Measurements from ENCODE around the gene ANXA8. TPM values are rescaled to one million over a fixed set of nuclear protein-coding genes. Genes with fewer than 3 reads are reported as not detected.

ANXA8 gene
- total and polyA plus RNA-seq, 2 experiments from 2014 or later = not detected

DNA sequence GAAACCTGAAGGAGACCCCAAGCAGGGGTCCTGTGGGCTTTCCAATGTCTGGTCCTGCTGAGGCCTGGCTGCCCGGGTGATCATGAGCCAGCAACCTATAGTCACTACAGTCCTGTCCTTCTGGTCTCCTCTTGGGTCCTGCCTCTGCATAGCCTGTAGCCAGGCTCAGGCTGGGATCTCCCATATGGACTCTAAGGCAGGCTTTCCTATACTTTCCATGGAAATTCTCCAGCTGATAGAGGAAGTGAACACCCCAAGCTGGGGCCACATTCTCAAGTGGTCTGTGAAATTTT, 26.4 kb downstream of the ANXA8 start (continued):
- TF ChIP-seq, protein P1, sequence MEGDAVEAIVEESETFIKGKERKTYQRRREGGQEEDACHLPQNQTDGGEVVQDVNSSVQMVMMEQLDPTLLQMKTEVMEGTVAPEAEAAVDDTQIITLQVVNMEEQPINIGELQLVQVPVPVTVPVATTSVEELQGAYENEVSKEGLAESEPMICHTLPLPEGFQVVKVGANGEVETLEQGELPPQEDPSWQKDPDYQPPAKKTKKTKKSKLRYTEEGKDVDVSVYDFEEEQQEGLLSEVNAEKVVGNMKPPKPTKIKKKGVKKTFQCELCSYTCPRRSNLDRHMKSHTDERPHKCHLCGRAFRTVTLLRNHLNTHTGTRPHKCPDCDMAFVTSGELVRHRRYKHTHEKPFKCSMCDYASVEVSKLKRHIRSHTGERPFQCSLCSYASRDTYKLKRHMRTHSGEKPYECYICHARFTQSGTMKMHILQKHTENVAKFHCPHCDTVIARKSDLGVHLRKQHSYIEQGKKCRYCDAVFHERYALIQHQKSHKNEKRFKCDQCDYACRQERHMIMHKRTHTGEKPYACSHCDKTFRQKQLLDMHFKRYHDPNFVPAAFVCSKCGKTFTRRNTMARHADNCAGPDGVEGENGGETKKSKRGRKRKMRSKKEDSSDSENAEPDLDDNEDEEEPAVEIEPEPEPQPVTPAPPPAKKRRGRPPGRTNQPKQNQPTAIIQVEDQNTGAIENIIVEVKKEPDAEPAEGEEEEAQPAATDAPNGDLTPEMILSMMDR (conservative IDR thresholded peaks at IDR 0.05; ENCODE audit: low read depth in 2 of 2) = no peak

DNA sequence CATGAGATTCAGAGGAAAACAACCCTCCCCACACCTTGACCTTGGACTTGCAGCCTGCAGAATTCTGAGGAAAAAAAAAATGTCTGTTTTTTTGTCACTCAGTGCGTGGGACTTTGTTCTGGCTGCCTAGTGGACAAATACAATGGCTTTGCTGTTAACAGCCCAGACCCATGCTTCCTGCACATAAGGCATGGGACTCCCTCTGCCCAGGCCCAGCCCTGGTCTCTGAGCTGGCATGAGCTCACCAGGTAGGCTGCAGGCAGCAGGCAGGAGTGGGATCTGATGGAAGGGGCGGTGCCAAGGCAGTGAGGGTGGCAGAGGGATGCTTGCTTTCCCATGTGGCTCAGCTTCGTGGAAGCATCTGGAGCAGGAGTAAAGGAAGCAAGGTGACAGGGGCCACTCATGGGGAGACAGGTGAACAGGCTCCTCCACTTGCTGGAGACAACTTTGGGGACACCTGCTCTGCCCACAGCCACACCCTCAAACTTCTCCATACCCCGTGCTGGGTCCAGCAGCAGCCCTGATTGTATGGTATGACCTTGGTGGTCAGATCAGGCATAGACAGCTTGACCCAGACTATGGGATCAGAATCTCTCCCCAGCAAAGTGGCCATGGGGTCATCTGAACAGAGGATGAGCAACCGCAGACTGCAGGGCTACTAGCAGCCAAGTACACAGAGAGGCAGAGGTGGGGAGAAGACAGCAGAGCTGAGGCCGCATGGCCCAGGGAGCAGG, 27.0 kb downstream of the ANXA8 start:
- Histone ChIP-seq H3K36me3 (ENCODE audit: insufficient read depth) (no peaks in the 10 kb centered on the region), H3K27me3 (ENCODE audit: insufficient read depth) (no peaks in the 10 kb centered on the region), H3K79me2 (replicated peaks; ENCODE audit: insufficient read depth) (no peaks in the 10 kb centered on the region), H3K4me2 (no peak overlapping the region), H2AFZ (no peak overlapping the region), H3K9me2 (ENCODE audit: insufficient read depth) (no peaks in the 10 kb centered on the region), H4K20me1 (replicated peaks; ENCODE audit: insufficient read depth) (no peaks in the 10 kb centered on the region), H3K4me1 (ENCODE audit: insufficient read depth) (no peaks in the 10 kb centered on the region), H3K4me3 (no peak overlapping the region), H3K27ac (ENCODE audit: low read depth) (no peak overlapping the region), H3F3A (replicated peaks; ENCODE audit: low read depth) (no peaks in the 10 kb centered on the region)
- DNase-seq (ENCODE audit: low spot score) (no peak), ATAC-seq (no peak)
- Mint-ChIP-seq H3K27ac (no peak overlapping the region; the same call in 1 of the 2 replicates), H3K4me3 (no peak overlapping the region), H3K9me3 (no peaks in the 10 kb centered on the region; the same call in 2 of the 3 replicates), H3K27me3 (ENCODE audit: insufficient read depth, low read depth, poor library complexity) (peaks cover 17% of the 10 kb centered on the region), H3K36me3 (ENCODE audit: low read depth) (no peaks in the 10 kb centered on the region), H3K4me1 (peaks cover 23% of the 10 kb centered on the region)
- TF ChIP-seq STAT1 (IDR thresholded peaks at IDR 0.05; ENCODE audit: unreplicated experiment) = no peak
- TF ChIP-seq POLR2AphosphoS5 (IDR thresholded peaks at IDR 0.05; ENCODE audit: low read depth) = no peak
- TF ChIP-seq, protein P2, sequence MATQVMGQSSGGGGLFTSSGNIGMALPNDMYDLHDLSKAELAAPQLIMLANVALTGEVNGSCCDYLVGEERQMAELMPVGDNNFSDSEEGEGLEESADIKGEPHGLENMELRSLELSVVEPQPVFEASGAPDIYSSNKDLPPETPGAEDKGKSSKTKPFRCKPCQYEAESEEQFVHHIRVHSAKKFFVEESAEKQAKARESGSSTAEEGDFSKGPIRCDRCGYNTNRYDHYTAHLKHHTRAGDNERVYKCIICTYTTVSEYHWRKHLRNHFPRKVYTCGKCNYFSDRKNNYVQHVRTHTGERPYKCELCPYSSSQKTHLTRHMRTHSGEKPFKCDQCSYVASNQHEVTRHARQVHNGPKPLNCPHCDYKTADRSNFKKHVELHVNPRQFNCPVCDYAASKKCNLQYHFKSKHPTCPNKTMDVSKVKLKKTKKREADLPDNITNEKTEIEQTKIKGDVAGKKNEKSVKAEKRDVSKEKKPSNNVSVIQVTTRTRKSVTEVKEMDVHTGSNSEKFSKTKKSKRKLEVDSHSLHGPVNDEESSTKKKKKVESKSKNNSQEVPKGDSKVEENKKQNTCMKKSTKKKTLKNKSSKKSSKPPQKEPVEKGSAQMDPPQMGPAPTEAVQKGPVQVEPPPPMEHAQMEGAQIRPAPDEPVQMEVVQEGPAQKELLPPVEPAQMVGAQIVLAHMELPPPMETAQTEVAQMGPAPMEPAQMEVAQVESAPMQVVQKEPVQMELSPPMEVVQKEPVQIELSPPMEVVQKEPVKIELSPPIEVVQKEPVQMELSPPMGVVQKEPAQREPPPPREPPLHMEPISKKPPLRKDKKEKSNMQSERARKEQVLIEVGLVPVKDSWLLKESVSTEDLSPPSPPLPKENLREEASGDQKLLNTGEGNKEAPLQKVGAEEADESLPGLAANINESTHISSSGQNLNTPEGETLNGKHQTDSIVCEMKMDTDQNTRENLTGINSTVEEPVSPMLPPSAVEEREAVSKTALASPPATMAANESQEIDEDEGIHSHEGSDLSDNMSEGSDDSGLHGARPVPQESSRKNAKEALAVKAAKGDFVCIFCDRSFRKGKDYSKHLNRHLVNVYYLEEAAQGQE (IDR thresholded peaks at IDR 0.05; ENCODE audit: unreplicated experiment) = no peak
- TF ChIP-seq, protein P3, sequence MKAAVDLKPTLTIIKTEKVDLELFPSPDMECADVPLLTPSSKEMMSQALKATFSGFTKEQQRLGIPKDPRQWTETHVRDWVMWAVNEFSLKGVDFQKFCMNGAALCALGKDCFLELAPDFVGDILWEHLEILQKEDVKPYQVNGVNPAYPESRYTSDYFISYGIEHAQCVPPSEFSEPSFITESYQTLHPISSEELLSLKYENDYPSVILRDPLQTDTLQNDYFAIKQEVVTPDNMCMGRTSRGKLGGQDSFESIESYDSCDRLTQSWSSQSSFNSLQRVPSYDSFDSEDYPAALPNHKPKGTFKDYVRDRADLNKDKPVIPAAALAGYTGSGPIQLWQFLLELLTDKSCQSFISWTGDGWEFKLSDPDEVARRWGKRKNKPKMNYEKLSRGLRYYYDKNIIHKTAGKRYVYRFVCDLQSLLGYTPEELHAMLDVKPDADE (IDR thresholded peaks at IDR 0.05) = no peak
- TF ChIP-seq ZNF114 (CRISPR knock-in tag; IDR thresholded peaks at IDR 0.05) = no peak
- TF ChIP-seq, protein P1 (conservative IDR thresholded peaks at IDR 0.05; ENCODE audit: low read depth in 2 of 2) = no peak
- no peak for TF ChIP-seq CREB1 (CRISPR knock-in tag; IDR thresholded peaks at IDR 0.05; ENCODE audit: low read depth)
- TF ChIP-seq, protein P4, sequence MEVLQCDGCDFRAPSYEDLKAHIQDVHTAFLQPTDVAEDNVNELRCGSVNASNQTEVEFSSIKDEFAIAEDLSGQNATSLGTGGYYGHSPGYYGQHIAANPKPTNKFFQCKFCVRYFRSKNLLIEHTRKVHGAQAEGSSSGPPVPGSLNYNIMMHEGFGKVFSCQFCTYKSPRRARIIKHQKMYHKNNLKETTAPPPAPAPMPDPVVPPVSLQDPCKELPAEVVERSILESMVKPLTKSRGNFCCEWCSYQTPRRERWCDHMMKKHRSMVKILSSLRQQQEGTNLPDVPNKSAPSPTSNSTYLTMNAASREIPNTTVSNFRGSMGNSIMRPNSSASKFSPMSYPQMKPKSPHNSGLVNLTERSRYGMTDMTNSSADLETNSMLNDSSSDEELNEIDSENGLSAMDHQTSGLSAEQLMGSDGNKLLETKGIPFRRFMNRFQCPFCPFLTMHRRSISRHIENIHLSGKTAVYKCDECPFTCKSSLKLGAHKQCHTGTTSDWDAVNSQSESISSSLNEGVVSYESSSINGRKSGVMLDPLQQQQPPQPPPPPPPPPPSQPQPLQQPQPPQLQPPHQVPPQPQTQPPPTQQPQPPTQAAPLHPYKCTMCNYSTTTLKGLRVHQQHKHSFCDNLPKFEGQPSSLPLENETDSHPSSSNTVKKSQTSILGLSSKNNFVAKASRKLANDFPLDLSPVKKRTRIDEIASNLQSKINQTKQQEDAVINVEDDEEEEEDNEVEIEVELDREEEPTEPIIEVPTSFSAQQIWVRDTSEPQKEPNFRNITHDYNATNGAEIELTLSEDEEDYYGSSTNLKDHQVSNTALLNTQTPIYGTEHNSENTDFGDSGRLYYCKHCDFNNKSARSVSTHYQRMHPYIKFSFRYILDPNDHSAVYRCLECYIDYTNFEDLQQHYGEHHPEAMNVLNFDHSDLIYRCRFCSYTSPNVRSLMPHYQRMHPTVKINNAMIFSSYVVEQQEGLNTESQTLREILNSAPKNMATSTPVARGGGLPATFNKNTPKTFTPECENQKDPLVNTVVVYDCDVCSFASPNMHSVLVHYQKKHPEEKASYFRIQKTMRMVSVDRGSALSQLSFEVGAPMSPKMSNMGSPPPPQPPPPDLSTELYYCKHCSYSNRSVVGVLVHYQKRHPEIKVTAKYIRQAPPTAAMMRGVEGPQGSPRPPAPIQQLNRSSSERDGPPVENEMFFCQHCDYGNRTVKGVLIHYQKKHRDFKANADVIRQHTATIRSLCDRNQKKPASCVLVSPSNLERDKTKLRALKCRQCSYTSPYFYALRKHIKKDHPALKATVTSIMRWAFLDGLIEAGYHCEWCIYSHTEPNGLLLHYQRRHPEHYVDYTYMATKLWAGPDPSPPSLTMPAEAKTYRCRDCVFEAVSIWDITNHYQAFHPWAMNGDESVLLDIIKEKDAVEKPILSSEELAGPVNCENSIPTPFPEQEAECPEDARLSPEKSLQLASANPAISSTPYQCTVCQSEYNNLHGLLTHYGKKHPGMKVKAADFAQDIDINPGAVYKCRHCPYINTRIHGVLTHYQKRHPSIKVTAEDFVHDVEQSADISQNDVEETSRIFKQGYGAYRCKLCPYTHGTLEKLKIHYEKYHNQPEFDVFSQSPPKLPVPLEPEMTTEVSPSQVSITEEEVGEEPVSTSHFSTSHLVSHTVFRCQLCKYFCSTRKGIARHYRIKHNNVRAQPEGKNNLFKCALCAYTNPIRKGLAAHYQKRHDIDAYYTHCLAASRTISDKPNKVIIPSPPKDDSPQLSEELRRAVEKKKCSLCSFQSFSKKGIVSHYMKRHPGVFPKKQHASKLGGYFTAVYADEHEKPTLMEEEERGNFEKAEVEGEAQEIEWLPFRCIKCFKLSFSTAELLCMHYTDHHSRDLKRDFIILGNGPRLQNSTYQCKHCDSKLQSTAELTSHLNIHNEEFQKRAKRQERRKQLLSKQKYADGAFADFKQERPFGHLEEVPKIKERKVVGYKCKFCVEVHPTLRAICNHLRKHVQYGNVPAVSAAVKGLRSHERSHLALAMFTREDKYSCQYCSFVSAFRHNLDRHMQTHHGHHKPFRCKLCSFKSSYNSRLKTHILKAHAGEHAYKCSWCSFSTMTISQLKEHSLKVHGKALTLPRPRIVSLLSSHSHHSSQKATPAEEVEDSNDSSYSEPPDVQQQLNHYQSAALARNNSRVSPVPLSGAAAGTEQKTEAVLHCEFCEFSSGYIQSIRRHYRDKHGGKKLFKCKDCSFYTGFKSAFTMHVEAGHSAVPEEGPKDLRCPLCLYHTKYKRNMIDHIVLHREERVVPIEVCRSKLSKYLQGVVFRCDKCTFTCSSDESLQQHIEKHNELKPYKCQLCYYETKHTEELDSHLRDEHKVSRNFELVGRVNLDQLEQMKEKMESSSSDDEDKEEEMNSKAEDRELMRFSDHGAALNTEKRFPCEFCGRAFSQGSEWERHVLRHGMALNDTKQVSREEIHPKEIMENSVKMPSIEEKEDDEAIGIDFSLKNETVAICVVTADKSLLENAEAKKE (CRISPR knock-in tag; IDR thresholded peaks at IDR 0.05) = no peak
- TF ChIP-seq EZH2phosphoT487 (IDR thresholded peaks at IDR 0.05; ENCODE audit: unreplicated experiment) = no peak
